HepG2 (cell line): Measurements from ENCODE around the gene HACL1. TPM values are rescaled to one million over a fixed set of nuclear protein-coding genes. Genes with fewer than 3 reads are reported as not detected.

Experiments used
- ASH2L ChIP-seq: fragments of 300-600, 200-600 bp; sonication (generic); IDR thresholded peaks from 2 replicates; pipeline ENCODE4 v1.7.0; 2017; ENCODE audit warnings: low read depth, mild to moderate bottlenecking, moderate library complexity, mixed read lengths, low read length; ENCODE audit not compliant: insufficient read length
- BHLHE40 ChIP-seq: IDR thresholded peaks from 2 replicates; pipeline ENCODE4 v1.6.1; 2011; ENCODE audit warnings: low read length, improper control_type of control experiment
- EEA1 ChIP-seq: sonication (generic); formaldehyde crosslinking; IDR thresholded peaks from 2 replicates; pipeline ENCODE4 v1.5.1; 2020; ENCODE audit warnings: mild to moderate bottlenecking, missing genetic modification reagents, borderline replicate concordance
- GABPA ChIP-seq, 2 experiments: IDR thresholded peaks; 2 replicates each; pipeline ENCODE4 v1.6.1; 2011 to 2016; ENCODE audit warnings: low read depth in 2 of 2, low read length in 1 of 2, missing biosample characterization in 1 of 2, missing genetic modification characterization in 1 of 2
- GATAD2A ChIP-seq: IDR thresholded peaks from 2 replicates; pipeline ENCODE4 v1.6.1; 2016
- HNRNPLL ChIP-seq: fragments of 200-400 bp; formaldehyde crosslinking; IDR thresholded peaks from 2 replicates; pipeline ENCODE4 v1.6.1; 2017; ENCODE audit warnings: mild to moderate bottlenecking, low read depth, low read length; ENCODE audit not compliant: poor library complexity, severe bottlenecking
- IRF2 ChIP-seq: IDR thresholded peaks from 2 replicates; pipeline ENCODE4 v1.6.1; 2018; ENCODE audit warnings: missing genetic modification reagents, missing compliant biosample characterization
- KDM2A ChIP-seq: sonication (generic); formaldehyde crosslinking; IDR thresholded peaks from 2 replicates; pipeline ENCODE4 v1.4.0; 2020; ENCODE audit warnings: low read depth, missing genetic modification reagents, borderline replicate concordance
- REPIN1 ChIP-seq: sonication (generic); formaldehyde crosslinking; IDR thresholded peaks from 2 replicates; pipeline ENCODE4 v1.8.0; 2022; ENCODE audit warnings: missing genetic modification reagents, low read depth, mild to moderate bottlenecking, borderline replicate concordance
- SMAD3 ChIP-seq: sonication (generic); formaldehyde crosslinking; IDR thresholded peaks from 2 replicates; pipeline ENCODE4 v1.4.0; 2020; ENCODE audit warnings: missing genetic modification reagents
- SMAD9 ChIP-seq: sonication (generic); formaldehyde crosslinking; IDR thresholded peaks from 2 replicates; pipeline ENCODE4 v1.5.1; 2020; ENCODE audit warnings: mild to moderate bottlenecking, missing genetic modification reagents
- ZBTB1 ChIP-seq: sonication (generic); formaldehyde crosslinking; IDR thresholded peaks from 2 replicates; pipeline ENCODE4 v1.4.0; 2020; ENCODE audit warnings: missing genetic modification reagents, borderline replicate concordance
- ZKSCAN1 ChIP-seq: fragments of 150-350 bp; IDR thresholded peaks from 2 replicates; pipeline ENCODE4 v1.6.1; 2014; ENCODE audit warnings: low read length
- ZNF136 ChIP-seq: sonication (generic); formaldehyde crosslinking; IDR thresholded peaks from 2 replicates; pipeline ENCODE4 v1.8.1; 2022; ENCODE audit warnings: low read depth, mild to moderate bottlenecking, moderate library complexity, missing genetic modification reagents
- ZNF230 ChIP-seq: sonication (generic); formaldehyde crosslinking; IDR thresholded peaks from 2 replicates; pipeline ENCODE4 v1.4.0; 2020; ENCODE audit warnings: mild to moderate bottlenecking, missing genetic modification reagents
- ZNF30 ChIP-seq: sonication (generic); formaldehyde crosslinking; IDR thresholded peaks from 2 replicates; pipeline ENCODE4 v1.5.0; 2020; ENCODE audit warnings: mild to moderate bottlenecking, missing genetic modification reagents
- ZNF331 ChIP-seq: sonication (generic); formaldehyde crosslinking; IDR thresholded peaks from 2 replicates; pipeline ENCODE4 v1.4.0; 2020; ENCODE audit warnings: missing genetic modification reagents
- ZNF33A ChIP-seq: sonication (generic); formaldehyde crosslinking; IDR thresholded peaks from 2 replicates; pipeline ENCODE4 v1.5.1; 2020; ENCODE audit warnings: missing genetic modification reagents, mild to moderate bottlenecking, moderate library complexity, borderline replicate concordance
- ZNF619 ChIP-seq: sonication (generic); formaldehyde crosslinking; IDR thresholded peaks from 2 replicates; pipeline ENCODE4 v1.4.0; 2020; ENCODE audit warnings: mild to moderate bottlenecking, missing genetic modification reagents
- ZNF678 ChIP-seq: sonication (generic); formaldehyde crosslinking; IDR thresholded peaks from 2 replicates; pipeline ENCODE4 v1.4.0; 2020; ENCODE audit warnings: mild to moderate bottlenecking, missing genetic modification reagents
- ZSCAN30 ChIP-seq: sonication (generic); formaldehyde crosslinking; IDR thresholded peaks from 2 replicates; pipeline ENCODE4 v1.5.0; 2020; ENCODE audit warnings: mild to moderate bottlenecking, missing genetic modification reagents
- polyA plus RNA-seq, 8 experiments: library from polyadenylated mRNA; depleted of rRNA in 3 of 8; stranded (reverse) in 7 of 8; unstranded in 1 of 8; fragments of >200 nt; fragmentation: Illumina TruSeq in 4 of 8; extraction: Trizol in 4 of 8; gene quantifications; 2 replicates each; pipeline versions ENCODE4 v1.2.1 to v1.2.3, GENCODE V29; 2011 to 2016; ENCODE audit warnings: low read depth in 4 of 8, missing spikeins in 1 of 8, mixed read lengths in 1 of 8; ENCODE audit not compliant: insufficient read depth in 1 of 8
- total RNA-seq, 5 experiments: library from RNA; depleted of rRNA; stranded (reverse); fragments of >200 nt; fragmentation: Illumina TruSeq; extraction: Trizol; gene quantifications; 2 replicates each; pipeline ENCODE4 v1.2.3, GENCODE V29; 2016; ENCODE audit warnings: low read depth in 1 of 5
- TF ChIP-seq, protein P1 (sequence below): sonication (generic); formaldehyde crosslinking; IDR thresholded peaks from 2 replicates; pipeline ENCODE4 v1.4.0; 2020; ENCODE audit warnings: missing genetic modification reagents
- TF ChIP-seq, protein P2 (sequence below): sonication (generic); formaldehyde crosslinking; IDR thresholded peaks from 2 replicates; pipeline ENCODE4 v1.9.0; 2021; ENCODE audit warnings: missing genetic modification reagents, borderline replicate concordance
- TF ChIP-seq, protein P3 (sequence below): sonication (generic); formaldehyde crosslinking; IDR thresholded peaks from 2 replicates; pipeline ENCODE4 v1.5.0; 2020; ENCODE audit warnings: mild to moderate bottlenecking, missing genetic modification reagents

The HACL1 gene
- total and polyA plus RNA-seq, 2 of the 13 experiments (the other 11 are each of a cell fraction or from before 2014, with no cell fraction given): 22.1 to 25.7 TPM

DNA sequence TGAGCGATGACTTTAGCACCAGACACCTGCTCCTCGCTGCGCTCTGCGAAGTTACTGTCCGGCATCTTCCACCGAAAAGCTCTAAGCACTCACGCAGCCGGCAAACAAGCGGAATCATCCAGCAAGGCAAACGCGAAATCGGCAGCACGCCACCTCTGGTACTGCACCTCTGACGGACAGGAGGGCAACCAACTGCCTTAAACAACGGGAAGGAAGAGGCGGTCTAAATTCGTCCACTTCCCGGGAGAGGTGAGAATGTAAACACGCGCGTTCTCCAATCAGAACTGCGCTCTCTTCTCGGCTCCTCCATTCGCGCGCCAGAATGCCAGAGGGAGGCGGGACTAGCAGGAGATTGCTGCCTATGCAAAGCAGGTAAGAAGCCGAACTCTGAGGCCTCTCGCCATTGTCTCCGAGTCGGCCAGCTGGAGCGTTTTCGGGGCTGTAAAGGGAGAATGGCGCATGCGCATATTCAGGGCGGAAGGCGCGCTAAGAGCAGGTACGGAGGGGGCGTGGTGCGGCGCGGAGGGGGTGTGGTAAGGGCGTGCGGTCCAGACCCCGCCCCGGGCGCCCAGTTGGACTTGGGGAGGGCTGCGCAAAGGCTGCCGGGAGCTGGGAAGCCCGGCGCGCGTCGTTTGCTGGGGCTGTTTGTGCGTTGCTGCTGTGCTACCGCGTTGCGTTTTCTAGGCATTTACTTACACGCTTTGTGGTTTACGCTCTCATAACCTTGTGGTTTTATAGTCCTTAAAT, at the start of gene HACL1, which contains the start of gene BTD (continued):
- TF ChIP-seq ZSCAN30 (CRISPR knock-in tag) (no peak), ZNF33A (CRISPR knock-in tag) (no peak), SMAD9 (CRISPR knock-in tag) (0 out of 2 replicates have a peak, but pooled peaks have one; percentile 38), ZBTB1 (CRISPR knock-in tag) (no peak), GATAD2A (CRISPR knock-in tag) (peak; percentile 23; the same call in 1 of the 2 replicates), EEA1 (CRISPR knock-in tag) (0 out of 2 replicates have a peak, but pooled peaks have one; percentile 24), ZNF230 (no peak; the same call in 1 of the 2 replicates), ZNF30 (CRISPR knock-in tag) (no peak), REPIN1 (CRISPR knock-in tag) (peak; percentile 82; the same call in 1 of the 2 replicates), ZNF678 (peak; percentile 13; the same call in 1 of the 2 replicates), KDM2A (CRISPR knock-in tag) (peak; percentile 65), SMAD3 (peak; percentile 42; the same call in 1 of the 2 replicates), BHLHE40 (peak; percentile 74), ZKSCAN1 (no peak), ASH2L (peak; percentile 84), GABPA (IDR thresholded peaks at IDR 0.05; ENCODE audit: low read depth, low read length) (peak; percentile 92), GABPA (CRISPR knock-in tag; IDR thresholded peaks at IDR 0.05; ENCODE audit: low read depth) (peak; percentile 98), ZNF619 (no peak), HNRNPLL (peak; percentile 93), IRF2 (CRISPR knock-in tag) (peak; percentile 33), ZNF136 (CRISPR knock-in tag) (peak; percentile 59; the same call in 1 of the 2 replicates), ZNF331 (peak; percentile 66)
- TF ChIP-seq, protein P1, sequence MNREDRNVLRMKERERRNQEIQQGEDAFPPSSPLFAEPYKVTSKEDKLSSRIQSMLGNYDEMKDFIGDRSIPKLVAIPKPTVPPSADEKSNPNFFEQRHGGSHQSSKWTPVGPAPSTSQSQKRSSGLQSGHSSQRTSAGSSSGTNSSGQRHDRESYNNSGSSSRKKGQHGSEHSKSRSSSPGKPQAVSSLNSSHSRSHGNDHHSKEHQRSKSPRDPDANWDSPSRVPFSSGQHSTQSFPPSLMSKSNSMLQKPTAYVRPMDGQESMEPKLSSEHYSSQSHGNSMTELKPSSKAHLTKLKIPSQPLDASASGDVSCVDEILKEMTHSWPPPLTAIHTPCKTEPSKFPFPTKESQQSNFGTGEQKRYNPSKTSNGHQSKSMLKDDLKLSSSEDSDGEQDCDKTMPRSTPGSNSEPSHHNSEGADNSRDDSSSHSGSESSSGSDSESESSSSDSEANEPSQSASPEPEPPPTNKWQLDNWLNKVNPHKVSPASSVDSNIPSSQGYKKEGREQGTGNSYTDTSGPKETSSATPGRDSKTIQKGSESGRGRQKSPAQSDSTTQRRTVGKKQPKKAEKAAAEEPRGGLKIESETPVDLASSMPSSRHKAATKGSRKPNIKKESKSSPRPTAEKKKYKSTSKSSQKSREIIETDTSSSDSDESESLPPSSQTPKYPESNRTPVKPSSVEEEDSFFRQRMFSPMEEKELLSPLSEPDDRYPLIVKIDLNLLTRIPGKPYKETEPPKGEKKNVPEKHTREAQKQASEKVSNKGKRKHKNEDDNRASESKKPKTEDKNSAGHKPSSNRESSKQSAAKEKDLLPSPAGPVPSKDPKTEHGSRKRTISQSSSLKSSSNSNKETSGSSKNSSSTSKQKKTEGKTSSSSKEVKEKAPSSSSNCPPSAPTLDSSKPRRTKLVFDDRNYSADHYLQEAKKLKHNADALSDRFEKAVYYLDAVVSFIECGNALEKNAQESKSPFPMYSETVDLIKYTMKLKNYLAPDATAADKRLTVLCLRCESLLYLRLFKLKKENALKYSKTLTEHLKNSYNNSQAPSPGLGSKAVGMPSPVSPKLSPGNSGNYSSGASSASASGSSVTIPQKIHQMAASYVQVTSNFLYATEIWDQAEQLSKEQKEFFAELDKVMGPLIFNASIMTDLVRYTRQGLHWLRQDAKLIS (CRISPR knock-in tag): no peak
- TF ChIP-seq, protein P2, sequence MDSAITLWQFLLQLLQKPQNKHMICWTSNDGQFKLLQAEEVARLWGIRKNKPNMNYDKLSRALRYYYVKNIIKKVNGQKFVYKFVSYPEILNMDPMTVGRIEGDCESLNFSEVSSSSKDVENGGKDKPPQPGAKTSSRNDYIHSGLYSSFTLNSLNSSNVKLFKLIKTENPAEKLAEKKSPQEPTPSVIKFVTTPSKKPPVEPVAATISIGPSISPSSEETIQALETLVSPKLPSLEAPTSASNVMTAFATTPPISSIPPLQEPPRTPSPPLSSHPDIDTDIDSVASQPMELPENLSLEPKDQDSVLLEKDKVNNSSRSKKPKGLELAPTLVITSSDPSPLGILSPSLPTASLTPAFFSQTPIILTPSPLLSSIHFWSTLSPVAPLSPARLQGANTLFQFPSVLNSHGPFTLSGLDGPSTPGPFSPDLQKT (CRISPR knock-in tag): no peak
- TF ChIP-seq, protein P3, sequence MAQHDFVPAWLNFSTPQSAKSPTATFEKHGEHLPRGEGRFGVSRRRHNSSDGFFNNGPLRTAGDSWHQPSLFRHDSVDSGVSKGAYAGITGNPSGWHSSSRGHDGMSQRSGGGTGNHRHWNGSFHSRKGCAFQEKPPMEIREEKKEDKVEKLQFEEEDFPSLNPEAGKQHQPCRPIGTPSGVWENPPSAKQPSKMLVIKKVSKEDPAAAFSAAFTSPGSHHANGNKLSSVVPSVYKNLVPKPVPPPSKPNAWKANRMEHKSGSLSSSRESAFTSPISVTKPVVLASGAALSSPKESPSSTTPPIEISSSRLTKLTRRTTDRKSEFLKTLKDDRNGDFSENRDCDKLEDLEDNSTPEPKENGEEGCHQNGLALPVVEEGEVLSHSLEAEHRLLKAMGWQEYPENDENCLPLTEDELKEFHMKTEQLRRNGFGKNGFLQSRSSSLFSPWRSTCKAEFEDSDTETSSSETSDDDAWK (CRISPR knock-in tag): no peak
